HG02840 (cell line): Measurements from ENCODE around the gene ALK.

Experiments used
- ATAC-seq: cut with Tn5 transposase; IDR thresholded peaks from one replicate; pipeline ENCODE4 v1.9.1; 2021; ENCODE audit warnings: mild to moderate bottlenecking, moderate library complexity, moderate number of reproducible peaks; ENCODE audit not compliant: unreplicated experiment, low FRiP score

The ALK gene

GRCh38 chr2:29440921-29441623, 480.3 kb downstream of the ALK start:
- no peak for ATAC-seq

GRCh38 chr2:29433920-29434319, 487.5 kb downstream of the ALK start:
- ATAC-seq: no peak

- ATAC-seq: no peak
Observed at GRCh38 chr2:29433128-29433527, 488.3 kb downstream of the ALK start.

GRCh38 chr2:29431485-29431884, 489.9 kb downstream of the ALK start:
- ATAC-seq: no peak

- ATAC-seq: no peak
Observed at GRCh38 chr2:29430382-29431112, 490.8 kb downstream of the ALK start.

GRCh38 chr2:29426354-29426753, 495.0 kb downstream of the ALK start:
- no peak for ATAC-seq

- no peak for ATAC-seq
Observed at GRCh38 chr2:29425866-29426265, 495.5 kb downstream of the ALK start.

- ATAC-seq: no peak
Observed at GRCh38 chr2:29423061-29423666, 498.2 kb downstream of the ALK start.

- ATAC-seq: no peak
Observed at GRCh38 chr2:29420999-29421782, 500.2 kb downstream of the ALK start.

- ATAC-seq: no peak
Observed at GRCh38 chr2:29420464-29420863, 500.9 kb downstream of the ALK start.

GRCh38 chr2:29417630-29418029, 503.8 kb downstream of the ALK start:
- ATAC-seq: no peak

GRCh38 chr2:29412197-29412925, 509.0 kb downstream of the ALK start:
- no peak for ATAC-seq

- ATAC-seq: no peak
Observed at GRCh38 chr2:29405707-29406106, 515.7 kb downstream of the ALK start.

GRCh38 chr2:29405266-29405665, 516.1 kb downstream of the ALK start:
- no peak for ATAC-seq

GRCh38 chr2:29401994-29402393, 519.4 kb downstream of the ALK start:
- no peak for ATAC-seq

GRCh38 chr2:29400930-29401653, 520.3 kb downstream of the ALK start:
- ATAC-seq: no peak

GRCh38 chr2:29398384-29399237, 522.8 kb downstream of the ALK start:
- ATAC-seq: no peak

- no peak for ATAC-seq
Observed at GRCh38 chr2:29397713-29398112, 523.7 kb downstream of the ALK start.

- ATAC-seq: no peak
Observed at GRCh38 chr2:29397039-29397438, 524.3 kb downstream of the ALK start.
